HG02763 (cell line): ENCODE measurements around the gene TGDS.

ENCODE experiments used
- ATAC-seq: cut with Tn5 transposase; IDR thresholded peaks from one replicate; pipeline ENCODE4 v1.9.1; 2021; ENCODE audit warnings: mild to moderate bottlenecking, moderate library complexity; ENCODE audit not compliant: unreplicated experiment

TGDS gene

DNA sequence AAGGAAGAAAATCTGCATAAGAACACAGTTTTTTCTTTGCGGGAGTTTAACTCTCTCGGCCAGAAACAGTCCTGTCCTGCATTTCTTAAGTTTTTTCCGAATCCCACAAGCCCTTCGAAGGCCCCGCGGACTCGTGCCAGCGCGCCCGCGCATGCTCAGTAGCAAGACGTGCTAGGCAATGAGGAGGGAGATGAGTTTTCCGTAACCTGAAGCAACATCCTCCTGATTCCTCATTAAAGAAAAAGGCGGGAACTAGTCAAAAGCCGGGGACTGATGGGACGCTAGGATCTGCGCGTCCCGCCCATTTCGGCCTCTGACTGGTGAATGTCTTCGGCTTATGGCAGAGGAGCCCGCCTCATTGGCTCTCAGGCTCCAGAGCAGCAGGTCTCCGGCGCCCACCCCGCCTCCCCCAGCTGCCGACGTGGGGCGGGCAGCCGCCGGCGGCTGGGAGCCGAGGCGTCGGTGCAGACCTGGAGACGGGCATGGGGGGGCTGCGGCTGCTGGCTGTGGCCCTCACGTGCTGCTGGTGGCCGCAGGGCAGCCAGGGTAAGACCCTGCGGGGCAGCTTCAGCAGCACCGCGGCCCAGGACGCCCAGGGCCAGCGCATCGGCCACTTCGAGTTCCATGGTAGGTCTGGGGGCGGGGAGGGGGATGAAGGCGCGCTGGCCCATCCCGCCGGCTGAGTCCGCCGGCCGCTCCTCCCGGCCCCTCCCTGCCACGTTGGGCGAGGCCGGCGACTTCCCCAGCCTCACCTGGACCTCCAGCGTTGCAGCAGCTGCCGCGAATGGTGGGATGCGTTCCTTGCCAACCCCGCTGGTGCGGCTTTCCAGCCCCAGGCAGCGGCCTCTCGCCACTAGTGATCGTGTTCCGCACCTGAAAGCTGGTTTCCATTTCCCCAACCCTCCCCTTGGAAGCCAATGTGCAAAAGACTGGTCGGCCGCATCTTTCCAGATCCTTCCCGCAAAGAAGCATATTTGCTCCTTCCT lies 5.8 kb upstream of the TGDS start, which contains the start of gene GPR180:
TSS of gene GPR180 (plus strand) at position 412 of the 986 bp plus-strand sequence. CDS start at position 483, 71 bp downstream.
- ATAC-seq, result peak; percentile 100

DNA sequence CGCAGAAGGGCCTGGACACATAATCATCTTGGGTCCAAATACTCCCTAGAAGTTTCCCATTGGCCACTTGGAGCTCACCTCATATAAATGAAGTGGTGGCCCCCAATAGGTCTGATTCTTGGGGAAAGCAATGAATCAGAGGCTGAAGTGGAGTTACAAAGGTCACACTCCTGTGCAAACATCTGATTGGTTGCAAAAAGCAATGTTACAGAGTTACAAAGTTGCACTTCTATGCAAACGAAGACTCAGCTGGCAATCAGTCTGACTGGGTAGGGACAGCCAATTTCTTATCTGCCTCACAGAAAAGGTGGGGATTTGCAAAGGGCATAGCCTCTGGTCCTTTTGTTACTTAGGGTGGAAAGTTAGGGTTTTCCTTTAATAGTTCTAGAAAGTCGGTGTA lies 3.9 kb upstream of the TGDS start:
- no peak for ATAC-seq

DNA sequence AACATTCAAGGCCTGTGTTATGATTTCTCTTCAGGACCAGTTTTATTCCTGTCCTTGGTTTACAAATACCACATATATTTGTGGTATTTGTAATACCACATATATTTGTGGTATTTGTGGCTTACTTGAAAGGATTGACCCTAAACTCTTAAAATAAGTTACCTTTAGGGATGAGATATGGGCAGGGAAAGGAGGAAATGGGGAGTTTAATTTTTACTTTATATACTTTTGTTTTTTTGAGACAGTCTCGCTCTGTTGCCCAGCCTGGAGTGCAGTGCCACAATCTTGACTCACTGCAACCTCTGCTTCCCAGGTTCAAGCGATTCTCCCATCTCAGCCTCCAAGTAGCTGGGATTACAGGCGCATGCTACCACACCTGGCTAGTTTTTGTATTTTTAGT lies 2.3 kb upstream of the TGDS start:
- no peak for ATAC-seq

DNA sequence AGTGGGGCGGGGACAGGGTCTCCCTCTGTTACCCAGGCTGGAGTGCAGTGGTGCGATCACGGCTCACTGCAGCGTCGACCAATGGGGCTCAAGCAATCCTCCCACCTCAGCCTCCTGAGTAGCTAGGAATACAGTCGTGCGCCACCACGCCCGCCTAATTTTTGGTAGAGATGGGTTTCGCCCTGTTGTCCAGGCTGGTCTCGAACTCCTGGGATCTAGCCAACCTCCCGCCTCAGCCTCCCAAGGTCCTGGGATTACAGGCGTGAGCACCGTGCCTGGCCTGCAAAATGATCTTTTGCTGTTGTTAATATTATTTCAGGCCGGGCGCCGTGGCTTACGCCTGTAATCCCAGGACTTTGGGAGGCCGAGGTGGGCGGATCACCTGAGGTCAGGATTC lies 621 bp upstream of the TGDS start:
- ATAC-seq, result no peak

DNA sequence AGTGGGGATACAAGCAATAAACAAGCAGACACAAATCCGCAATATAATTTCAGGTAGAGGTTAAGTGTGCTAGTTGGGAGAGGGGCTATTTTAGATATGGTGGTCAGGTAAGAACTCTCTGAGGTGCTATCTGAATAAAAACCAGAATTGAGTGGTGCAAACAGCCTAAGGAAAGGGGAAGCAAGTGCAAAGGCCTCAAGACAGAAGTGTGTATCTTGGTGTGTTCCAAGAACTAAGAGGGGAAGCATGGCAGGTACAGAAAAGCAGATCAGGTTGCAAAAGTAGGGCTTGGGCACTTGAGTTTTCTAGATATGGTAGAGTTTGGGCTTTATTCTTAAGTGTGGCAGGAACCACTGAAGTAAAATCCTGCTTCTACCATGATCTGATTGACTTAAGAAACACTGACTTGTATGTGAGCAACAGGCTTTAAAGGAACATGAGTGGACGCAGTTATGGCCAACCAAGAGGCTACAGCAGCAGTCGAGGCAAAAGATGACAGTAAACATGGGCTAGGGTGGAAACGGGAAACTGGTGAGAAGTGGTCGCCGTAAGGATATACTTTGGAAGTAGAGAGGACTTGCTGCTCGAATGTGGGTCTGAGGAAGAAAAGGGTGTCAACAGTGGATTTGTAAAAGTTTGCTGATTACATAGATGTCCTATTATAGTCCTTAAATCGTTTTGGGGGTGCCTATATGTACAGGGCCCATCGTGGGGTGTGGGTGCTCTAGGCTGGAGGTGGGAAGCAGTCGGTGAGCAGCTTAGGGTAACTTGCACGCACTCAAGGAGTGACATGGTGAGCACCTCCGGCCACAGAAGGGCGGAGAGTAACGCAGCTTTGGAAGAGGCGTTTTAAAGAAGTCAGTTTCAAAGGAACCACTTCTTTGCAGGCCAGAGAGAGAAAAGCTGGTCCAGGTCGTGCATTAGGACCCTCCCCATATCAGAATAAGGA lies 677 bp downstream of the TGDS start:
- peak; percentile 39 for ATAC-seq

DNA sequence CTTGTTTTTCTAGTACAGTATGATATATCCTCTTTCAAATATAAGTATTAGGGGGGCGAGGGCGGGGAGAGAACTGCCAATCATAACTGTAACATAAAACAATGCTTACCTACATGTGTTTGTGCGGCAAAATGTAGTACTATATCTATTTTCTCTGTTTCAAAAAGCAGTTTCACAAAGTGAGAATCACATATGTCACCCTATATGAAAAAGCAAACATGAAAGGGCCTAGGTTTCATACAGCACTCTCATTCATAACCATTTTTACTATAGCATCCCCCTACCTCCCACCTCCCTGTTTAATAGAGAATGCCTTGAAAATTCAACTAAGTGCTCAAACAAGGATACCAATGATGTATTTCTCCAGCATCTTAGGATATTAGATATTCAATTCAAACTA lies 5.2 kb downstream of the TGDS start:
- no peak for ATAC-seq

DNA sequence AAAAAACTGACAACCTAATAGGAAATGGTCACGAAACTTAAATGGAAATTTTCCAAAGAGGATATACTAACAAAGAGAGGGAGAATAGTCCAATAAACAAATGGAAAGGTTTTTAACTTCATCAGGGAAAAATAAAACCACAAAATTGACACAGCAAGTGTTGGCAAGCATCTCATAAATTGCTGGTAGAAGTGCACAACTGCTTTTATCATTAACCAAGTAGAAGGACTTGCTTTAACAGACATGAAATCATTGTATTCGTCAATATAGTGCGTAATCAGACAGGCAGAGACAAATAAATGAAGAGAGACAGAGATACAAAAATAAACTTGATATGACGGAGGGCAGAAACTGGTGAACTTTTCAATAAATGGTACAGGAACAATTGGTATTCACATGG lies 7.4 kb downstream of the TGDS start:
- no peak for ATAC-seq

DNA sequence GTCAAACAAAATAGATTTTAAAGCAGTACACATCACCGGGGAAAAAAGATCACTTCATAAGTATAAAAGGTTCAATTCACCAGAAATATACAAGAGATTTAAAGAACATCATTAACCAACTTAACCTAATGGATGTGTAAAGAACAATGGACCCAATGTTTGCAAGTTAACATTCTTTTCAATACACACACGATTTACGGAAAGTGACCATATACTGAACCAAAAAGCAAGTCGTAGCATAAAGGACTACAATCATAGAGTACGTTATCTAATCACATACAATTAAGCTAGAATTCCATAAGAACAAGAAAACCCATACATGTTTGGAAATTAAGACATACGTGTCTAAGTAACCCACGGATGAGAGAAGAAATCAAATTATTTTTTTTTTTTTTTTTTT lies 9.6 kb downstream of the TGDS start:
- no peak for ATAC-seq

DNA sequence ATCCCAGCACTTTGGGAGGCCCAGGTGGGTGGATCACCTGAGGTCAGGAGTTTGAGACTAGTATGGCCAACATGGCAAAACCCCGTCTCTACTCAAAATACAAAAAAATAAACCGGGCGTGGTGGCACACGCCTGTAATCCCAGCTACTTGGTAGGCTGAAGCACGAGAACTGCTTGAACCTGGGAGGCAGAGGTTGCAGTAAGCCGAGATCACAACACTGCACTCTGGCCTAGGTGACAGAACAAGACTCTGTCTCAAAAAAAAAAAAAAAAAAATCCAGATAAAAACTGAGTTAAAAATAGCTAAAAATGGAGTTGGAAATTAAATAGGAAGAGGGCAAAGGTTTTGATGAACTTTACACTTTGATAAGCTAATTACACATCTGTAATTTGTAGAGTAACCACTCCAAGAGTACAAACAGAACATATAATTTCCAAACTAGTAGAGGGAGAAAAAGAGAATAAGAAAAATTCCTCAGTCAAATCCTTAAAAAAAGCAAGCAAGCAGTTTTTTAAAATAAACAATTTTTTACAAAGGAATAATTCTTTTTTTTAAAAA lies 10.3 kb downstream of the TGDS start:
- ATAC-seq, result no peak

DNA sequence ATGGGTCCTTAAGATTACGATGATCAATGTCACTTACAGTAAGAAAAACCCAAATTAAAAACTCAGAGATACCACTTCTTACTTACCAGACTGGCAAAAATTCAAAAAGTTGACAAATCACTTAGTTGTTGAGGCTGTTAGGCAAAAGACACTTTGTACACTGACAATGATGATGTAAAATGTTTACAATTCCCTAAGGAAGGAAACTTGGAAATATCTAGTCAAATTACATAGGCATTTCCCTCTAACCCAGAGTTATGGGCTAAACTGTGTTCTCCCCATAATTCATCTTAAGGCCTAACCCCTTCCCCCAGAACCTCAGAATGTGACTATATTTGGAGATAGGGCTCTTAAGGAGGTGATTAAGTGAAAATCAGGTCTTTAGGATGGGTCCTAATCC lies 12.0 kb downstream of the TGDS start:
- ATAC-seq, result no peak

DNA sequence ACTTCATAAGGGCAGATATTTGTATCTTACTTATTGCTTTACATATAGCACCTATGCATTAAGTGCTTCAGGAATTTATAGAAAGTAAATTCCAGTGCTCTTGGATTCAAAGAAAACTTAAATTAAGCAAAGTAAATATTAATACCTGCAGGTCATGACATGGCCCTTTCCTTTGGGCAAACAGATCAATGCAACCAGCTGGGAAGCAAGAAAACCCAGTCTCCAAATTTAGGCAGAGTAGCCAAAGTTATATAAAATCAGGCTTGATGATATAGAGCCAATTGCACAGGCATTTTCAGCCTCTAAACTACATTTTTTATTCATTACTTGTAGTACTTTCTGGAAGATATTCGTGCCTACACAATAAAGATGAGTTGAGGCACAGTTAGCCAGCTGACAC lies 16.9 kb downstream of the TGDS start:
- no peak for ATAC-seq

DNA sequence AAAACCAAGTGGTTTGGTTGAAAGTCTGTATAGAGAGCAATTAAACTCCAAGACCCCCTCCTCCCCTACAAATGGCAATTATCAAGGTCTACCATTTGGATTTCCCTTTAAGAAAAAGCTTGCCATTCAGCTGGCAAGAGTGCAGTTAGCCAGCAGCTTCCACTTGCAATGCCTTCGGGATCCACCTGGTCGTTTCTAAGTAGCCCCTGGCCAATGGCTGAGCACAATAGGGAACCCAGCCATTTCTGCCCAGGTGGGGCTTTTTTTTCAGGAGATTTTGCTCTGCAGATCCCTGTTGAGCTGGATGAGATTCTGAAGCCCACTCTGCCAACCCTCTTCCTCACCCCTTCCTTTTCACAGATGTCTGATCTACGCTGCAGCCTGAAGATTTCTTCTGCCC lies 26.3 kb downstream of the TGDS start:
- ATAC-seq, result no peak

DNA sequence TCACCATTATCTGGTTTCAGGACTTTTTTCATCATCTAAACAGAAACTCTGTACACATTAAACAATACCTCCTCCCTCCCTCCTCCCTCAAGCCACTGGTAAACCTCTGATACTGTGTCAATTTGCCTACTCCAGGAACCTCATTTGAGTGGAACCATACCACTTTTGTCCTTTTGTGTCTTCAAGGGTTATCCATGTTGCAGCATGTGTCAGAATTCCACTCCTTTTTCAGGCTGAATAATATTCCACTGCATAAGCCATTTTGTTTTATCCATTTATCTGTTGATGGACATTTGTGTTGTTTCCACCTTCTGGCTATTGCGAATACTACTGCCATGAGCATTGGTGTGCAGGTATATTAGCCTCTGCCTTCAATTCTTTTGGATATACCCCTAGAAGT lies 27.5 kb downstream of the TGDS start:
- ATAC-seq, result no peak

DNA sequence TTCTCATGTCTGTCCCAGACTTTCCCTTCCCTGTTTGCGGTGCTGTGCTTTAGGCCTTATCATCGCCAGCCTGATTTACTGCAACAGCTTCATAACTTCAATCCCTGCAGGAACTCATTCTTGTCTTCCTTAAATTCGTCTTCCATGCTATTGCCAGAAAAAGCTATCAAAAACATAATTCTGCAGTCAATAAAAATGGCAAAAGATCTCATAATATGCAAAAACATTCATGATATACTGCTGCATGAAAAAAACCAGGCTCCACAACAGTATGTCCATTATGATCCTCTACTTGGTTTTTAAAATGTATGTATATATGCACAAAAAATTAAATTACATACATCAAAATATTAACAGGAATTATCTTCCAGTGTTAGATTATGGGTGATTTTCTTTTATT lies 28.4 kb downstream of the TGDS start:
- ATAC-seq, result no peak

DNA sequence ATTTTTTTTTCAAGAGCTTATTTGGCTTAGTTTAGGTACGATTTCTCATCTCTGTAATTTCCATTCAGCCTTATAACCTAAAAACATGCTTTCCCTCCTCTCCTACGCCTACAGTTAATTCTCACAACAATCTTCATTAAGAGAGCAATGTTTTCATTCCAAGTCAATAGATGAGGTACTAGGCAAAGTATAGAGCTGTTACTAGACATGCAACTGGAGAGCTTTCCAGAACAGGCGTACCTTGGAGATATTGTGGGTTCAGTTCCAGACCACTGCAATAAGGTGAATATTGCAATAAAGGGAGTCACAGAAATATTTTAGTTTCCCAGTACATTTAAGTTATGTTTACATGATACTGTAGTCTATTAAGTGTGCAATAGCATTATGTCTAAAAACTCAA lies 34.8 kb downstream of the TGDS start:
- no peak for ATAC-seq

DNA sequence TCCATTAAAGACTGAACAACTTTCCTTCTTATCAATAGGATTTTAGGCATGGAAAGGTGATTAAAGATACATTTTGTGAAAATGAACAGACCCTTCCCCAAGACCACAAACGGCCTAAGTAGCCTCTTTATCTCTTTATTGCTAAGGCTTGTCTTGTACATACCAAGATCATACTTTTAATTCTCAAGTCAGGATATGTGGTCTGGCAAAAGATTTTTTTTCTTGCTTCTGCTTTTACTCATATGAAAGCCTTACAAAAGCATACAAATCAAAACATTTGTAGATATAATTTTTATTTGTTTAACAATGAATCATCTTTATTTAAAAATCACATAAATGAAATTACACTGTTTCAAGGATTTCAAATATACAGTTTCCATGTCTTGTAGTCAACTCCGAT lies 35.8 kb downstream of the TGDS start:
- ATAC-seq, result no peak

DNA sequence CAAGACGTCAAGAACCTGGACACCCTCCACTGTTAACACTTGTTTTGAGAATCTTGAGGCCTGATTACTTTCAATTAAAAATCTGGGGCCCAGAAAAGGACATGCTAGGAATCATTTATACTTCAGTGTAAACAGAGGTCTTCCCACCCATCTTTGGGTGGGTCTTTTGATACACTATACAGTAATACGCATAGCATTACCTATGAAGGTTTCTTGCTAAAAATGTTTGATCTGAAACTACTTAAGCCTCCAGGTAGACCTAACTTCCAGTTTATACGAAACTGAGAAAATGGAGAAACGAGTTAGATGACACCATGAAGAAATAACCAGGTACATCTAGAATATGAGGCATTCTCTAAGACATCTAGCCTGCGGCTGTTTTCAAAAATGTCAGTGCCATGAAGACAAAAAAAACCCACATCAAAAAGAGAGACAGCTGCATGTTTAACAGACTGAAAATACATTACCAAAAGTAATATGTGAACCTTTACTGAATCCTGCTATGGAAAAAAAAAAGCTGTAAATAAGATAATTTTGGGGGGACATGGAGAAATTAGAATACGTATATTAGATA lies 36.6 kb downstream of the TGDS start:
- no peak for ATAC-seq

DNA sequence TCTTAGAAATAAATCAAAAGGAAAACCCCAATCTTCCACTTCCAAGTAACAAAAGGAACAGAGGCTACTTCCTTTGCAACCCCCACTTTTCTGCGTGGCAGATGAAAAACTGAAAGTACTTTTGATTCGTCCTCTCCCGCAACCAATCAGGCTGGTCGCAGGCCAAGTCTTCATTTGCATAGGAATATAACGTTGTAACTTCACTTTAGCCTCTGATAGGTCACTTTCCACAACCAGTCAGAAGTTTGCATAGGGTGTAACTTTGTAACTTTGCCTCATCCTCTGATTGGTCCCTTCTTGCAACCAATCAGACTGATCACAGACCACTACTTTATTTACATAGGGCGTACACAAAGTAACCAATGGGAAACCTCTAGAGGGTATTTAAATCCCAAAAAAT lies 37.2 kb downstream of the TGDS start:
- no peak for ATAC-seq

DNA sequence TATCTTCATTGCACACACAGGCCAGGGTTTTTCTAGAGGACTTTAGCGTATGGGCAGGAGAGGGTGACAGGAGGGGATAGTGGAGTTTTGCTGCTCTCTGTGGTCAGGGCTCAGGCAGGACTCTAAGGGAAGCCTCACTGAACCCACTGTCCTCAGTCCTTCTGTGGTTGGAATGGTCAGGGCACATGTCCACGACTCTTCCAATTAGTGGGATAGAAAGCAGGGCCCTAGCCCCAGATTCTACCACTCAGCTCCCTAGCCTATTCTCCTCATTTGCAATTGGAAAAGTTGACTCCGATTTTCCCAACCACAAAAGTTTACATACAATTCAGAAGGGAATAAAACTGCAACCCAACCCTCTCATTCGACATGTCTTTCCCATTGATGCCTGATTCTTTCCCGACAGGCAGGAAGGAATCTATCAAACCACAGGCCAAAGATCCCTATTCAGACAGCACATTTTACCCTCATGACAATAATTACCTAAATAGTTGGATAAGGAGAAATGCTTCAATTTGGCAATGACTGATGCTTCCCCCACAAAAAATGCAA lies 38.2 kb downstream of the TGDS start:
- no peak for ATAC-seq

DNA sequence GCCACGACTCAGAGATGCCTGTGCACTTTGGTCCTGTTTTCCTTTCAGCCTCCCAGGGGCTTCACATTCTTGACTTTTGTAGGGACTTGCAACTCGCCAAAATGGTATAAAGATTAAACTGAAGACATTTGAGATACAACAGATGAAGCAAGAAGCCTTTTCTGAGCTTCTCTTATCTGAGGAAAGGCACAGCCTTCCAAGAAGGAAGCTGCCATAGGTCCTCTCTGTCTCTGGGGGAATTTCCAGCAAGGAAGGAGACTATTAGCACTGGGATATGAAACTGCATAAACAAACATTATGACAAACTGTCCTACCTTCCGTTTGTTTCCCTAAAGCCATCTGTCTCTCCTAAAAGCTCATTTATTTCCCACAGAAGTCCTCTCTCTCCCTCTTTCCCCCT lies 39.3 kb downstream of the TGDS start:
- ATAC-seq, result no peak

DNA sequence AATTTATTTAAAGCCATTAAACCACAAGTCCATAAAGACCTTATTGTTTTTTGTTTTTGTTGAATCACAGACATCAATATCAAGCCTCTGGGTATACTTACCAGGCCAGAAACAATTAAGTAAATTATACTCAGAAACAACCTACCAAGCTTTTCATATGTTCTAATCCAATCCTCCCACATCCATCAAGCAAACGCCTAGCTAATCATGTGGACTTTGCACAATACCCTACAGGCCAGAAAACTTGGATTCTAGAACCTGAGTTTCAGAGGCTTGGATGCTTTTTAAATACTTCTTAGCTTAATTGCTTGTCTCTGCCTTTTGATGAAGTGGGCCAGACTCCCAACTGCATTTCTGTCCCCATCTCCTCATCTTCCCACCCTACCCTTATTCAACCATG lies 39.9 kb downstream of the TGDS start:
- no peak for ATAC-seq
